ENCODE measurements around the gene ANO6.

The ANO6 gene

DNA sequence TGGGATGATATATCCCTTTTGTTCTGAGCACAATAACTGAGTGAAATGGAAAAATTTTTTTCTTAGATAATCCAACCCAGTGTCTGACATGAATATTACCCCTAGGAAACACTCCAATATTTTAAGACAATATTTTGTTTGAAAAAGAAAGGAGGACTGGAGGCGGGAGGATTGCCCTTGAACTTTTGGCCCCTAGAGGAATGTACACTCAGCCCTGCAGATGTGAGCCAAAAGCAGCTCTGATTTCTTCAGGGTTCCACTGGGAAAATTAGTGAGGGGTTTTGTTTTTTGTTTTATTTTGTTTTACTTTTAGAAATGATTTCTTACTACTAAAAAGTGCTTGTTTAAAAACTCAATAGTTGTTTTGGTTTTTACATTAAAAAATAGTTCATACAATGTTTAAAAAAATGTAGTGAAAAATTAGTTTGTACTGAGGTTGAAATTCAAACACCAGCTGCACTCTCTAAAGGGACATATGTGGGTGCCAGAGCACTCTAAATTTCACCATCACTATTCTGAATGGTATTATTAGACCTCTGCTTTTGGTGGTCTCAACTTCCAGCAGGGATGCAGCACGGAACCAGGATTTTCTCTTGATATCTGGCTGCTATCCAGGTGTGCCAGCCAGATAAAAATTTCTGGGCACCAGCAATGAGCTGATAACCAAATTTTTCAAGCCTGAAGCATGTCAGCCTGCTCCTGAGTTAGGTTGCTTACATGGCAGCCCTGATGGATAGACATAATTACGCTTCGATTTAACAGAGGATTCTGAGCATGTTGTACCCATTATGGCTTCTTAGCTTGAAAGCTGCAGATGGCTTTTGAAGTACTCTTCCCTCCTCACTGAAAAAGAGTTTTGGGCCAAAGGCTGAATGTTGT is 141.9 kb downstream of the ANO6 start:
- DNase-seq (ENCODE audit: low read depth): no peak
- TF ChIP-seq, protein P1, sequence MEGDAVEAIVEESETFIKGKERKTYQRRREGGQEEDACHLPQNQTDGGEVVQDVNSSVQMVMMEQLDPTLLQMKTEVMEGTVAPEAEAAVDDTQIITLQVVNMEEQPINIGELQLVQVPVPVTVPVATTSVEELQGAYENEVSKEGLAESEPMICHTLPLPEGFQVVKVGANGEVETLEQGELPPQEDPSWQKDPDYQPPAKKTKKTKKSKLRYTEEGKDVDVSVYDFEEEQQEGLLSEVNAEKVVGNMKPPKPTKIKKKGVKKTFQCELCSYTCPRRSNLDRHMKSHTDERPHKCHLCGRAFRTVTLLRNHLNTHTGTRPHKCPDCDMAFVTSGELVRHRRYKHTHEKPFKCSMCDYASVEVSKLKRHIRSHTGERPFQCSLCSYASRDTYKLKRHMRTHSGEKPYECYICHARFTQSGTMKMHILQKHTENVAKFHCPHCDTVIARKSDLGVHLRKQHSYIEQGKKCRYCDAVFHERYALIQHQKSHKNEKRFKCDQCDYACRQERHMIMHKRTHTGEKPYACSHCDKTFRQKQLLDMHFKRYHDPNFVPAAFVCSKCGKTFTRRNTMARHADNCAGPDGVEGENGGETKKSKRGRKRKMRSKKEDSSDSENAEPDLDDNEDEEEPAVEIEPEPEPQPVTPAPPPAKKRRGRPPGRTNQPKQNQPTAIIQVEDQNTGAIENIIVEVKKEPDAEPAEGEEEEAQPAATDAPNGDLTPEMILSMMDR (IDR thresholded peaks at IDR 0.05; ENCODE audit: low read depth, low read length, missing control alignments): no peak
- no peak overlapping the region for H3K4me3 ChIP-seq (ENCODE audit: low read depth, low read length)

DNA sequence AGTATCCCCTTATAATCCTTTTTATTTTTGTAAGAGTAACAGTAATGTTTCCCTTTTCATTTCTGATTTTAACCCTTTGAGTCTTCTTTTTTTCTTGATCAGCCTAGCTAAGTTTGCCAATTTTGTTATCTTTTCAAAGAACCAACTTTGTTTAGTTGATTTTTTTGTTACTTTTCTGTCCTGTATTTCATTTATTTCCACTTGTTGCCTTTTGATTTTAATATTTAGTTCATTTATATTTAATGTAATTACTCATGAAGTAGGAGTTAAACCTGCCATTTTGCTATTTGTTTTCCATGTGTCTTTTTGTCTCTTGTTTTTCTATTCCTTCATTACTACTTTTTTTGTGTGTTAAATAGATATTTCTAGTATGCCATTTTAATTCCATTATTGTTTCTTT is 146.4 kb downstream of the ANO6 start:
- DNase-seq (ENCODE audit: low read depth): no peak
- H3K4me3 ChIP-seq (ENCODE audit: low read depth, low read length): no peak overlapping the region
- TF ChIP-seq, protein P1 (IDR thresholded peaks at IDR 0.05; ENCODE audit: low read depth, low read length, missing control alignments): no peak

DNA sequence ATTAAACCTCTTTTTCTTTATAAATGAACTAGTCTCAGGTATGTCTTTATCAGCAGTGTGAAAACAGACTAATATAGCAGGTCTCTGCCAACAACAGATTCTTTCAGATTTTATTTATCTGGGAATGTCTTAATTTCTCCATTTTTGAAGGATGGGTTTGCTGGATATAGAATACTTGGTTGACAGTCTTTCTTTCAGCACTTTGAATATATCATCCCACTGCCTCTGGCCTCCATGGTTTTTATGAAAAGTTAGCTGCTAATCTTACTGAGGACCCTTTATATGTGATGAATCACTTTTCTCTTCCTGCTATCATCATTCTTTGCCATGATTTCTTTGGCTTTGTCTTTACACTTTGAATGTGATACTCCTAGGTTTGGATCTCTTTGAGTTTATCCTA is 148.0 kb downstream of the ANO6 start:
- no peak for DNase-seq (ENCODE audit: low read depth)
- TF ChIP-seq, protein P1 (IDR thresholded peaks at IDR 0.05; ENCODE audit: low read depth, low read length, missing control alignments): no peak
- H3K4me3 ChIP-seq (ENCODE audit: low read depth, low read length): no peak overlapping the region

DNA sequence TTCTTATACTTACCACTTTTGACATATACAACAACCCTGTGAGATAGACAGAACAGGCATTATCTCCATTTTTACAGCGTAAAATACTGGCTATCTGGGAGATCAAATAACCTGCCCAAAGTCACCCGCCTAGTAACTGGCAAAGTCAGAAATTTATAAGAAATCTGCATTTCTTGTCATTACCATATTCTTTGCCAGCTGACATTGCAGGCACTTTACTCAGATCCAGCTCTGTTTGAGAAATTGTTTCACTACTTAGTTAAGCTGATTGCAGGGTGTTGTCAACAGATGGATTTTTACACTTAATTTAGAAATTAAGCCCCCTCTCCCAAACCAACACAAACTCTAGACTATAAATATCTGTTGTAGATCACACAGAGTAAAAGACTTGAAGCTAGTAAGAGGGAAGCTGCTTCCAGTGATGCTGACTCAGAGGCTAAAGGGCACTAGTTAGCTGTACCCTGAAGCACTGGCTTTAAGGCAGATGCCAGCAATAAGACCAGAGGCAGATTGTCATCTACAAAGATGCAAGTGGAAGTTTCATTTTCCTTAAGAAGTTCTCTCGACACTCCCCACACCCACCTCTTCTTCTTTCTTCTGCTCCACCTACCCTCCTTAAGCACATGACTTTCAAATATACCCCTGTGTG is 153.1 kb downstream of the ANO6 start:
- H3K4me3 ChIP-seq (ENCODE audit: low read depth, low read length): no peak overlapping the region
- no peak for DNase-seq (ENCODE audit: low read depth)
- TF ChIP-seq, protein P1 (IDR thresholded peaks at IDR 0.05; ENCODE audit: low read depth, low read length, missing control alignments): no peak

DNA sequence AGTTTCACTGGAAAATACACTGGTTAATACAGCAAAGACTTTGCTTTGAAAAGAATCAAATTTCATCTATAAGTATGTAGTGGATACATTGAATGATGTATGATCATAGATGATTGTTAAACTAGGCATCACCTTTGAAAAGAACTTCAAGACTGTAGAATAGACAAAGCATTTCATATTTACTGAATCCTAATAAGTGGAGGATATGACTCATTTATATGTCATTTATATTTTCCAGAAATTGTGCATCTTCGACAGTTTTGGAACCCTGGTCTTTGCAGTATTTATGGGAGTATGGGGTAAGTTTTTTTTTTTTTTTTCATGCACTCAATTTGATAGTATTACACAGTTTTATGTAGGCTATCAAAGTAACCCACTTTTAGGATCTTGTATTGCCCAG is 161.9 kb downstream of the ANO6 start:
- TF ChIP-seq, protein P1 (IDR thresholded peaks at IDR 0.05; ENCODE audit: low read depth, low read length, missing control alignments): no peak
- H3K4me3 ChIP-seq (ENCODE audit: low read depth, low read length): no peak overlapping the region
- DNase-seq (ENCODE audit: low read depth): no peak

DNA sequence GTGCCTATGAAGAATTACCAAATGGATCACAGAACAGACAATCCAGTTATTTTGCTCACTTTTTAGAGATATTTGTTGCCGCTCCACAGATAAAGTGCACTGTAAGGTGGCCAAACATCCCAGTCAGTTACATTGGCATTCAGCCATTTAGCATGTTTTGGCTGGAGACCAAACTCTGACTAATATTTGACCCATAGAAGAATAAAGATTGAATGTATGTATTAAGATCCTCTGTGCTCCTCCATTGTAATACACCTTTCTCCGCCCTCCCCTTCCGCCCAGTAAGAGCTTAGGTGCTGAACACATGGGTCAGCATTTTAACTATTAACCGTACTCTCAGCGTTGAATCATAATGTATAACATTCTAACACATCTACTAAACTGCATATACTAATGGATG is 163.4 kb downstream of the ANO6 start:
- DNase-seq (ENCODE audit: low read depth): no peak
- TF ChIP-seq, protein P1 (IDR thresholded peaks at IDR 0.05; ENCODE audit: low read depth, low read length, missing control alignments): no peak
- H3K4me3 ChIP-seq (ENCODE audit: low read depth, low read length): no peak overlapping the region
